Mucosa of descending colon (tissue), 3 donors: Measurements from ENCODE around the gene TTC39B. TPM values are rescaled to one million over a fixed set of nuclear protein-coding genes. Genes with fewer than 3 reads are reported as not detected.

Experiments used
- ATAC-seq: fragments of 200-7000 bp; cut with Tn5 transposase; one replicate; pipeline ENCODE4 v1.9.1; 2020; ENCODE audit warnings: mild to moderate bottlenecking, moderate library complexity
- DNase-seq, 3 donors: peaks; one replicate each; pipeline ENCODE4 v3.0.0-alpha.2; 2020
- H3K36me3 ChIP-seq: fragments of 200-600 bp; one replicate; pipeline ENCODE4 v1.8.0; 2021; ENCODE audit warnings: low read depth, mild to moderate bottlenecking
- H3K4me1 ChIP-seq: fragments of 200-600 bp; one replicate; pipeline ENCODE4 v1.8.0; 2021; ENCODE audit warnings: low read depth, mild to moderate bottlenecking
- H3K4me3 ChIP-seq: fragments of 200-600 bp; one replicate; pipeline ENCODE4 v1.8.0; 2021; ENCODE audit warnings: mild to moderate bottlenecking
- H3K9me3 ChIP-seq: fragments of 200-600 bp; one replicate; pipeline ENCODE4 v1.8.0; 2021; ENCODE audit warnings: mild to moderate bottlenecking
- intact Hi-C, 2 donors: fragments of 100-400 bp; cut with DNase I in 1 of 2; cut with micrococcal nuclease in 1 of 2; formaldehyde crosslinking; loops; one replicate each; pipeline versions ENCODE4 v1.11.0 to v1.11.1; 2022; cut with DNase I, micrococcal nuclease
- total RNA-seq, 3 donors: library from RNA; stranded (reverse); fragmentation: NEBNext Ultra II Directional in 2 of 3; extraction: Animal tissue kit (Norgen Biotek cat#: 25700) in 2 of 3; gene quantifications; one replicate each; pipeline versions ENCODE4 v1.2.1 to v1.2.4, GENCODE V29; 2021 to 2023
- TF ChIP-seq, protein P1 (sequence below): fragments of 200-600 bp; IDR thresholded peaks from one replicate; pipeline ENCODE4 v1.8.0; 2022; ENCODE audit warnings: antibody characterized with exemption, mild to moderate bottlenecking
- donor health status: DM: no; HTN: no; CAD: no; lungs with moderate emphysema.
- donor health status: DM: no; HTN: no; CAD: no.
- donor health status: DM: no; HTN: yes; CAD: no.

The TTC39B gene
- total RNA-seq, 3 donors from 2014 or later, result 36.9 to 48.0 (median 43.8) TPM

DNA sequence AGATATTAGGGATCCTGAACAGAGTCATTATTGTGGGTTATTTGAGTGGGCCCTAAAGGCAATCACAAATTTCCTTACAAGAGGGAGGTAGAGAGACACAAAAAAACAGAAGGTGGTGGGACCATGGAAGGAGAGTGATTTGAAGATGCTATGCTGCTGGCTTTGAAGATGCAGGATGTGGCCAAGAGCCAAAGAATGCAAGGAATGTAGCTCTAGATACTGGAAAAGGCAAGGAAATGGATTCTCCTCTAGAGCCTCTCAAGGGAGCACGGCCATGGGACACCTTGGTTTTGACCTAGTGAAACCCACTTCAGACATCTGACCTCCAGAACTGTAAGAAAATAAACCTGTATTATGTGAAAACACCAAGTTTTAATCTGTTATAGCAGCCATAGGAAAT, 53.8 kb downstream of the TTC39B start:
- Histone ChIP-seq H3K4me3 (no peak overlapping the region), H3K36me3 (no peaks in the 10 kb centered on the region), H3K9me3 (no peaks in the 10 kb centered on the region), H3K4me1 (peaks cover 3% of the 10 kb centered on the region)
- TF ChIP-seq, protein P1, sequence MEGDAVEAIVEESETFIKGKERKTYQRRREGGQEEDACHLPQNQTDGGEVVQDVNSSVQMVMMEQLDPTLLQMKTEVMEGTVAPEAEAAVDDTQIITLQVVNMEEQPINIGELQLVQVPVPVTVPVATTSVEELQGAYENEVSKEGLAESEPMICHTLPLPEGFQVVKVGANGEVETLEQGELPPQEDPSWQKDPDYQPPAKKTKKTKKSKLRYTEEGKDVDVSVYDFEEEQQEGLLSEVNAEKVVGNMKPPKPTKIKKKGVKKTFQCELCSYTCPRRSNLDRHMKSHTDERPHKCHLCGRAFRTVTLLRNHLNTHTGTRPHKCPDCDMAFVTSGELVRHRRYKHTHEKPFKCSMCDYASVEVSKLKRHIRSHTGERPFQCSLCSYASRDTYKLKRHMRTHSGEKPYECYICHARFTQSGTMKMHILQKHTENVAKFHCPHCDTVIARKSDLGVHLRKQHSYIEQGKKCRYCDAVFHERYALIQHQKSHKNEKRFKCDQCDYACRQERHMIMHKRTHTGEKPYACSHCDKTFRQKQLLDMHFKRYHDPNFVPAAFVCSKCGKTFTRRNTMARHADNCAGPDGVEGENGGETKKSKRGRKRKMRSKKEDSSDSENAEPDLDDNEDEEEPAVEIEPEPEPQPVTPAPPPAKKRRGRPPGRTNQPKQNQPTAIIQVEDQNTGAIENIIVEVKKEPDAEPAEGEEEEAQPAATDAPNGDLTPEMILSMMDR, result no peak
- ATAC-seq, result no peak
- intact Hi-C loops, result no loop called here
- no peak for DNase-seq

DNA sequence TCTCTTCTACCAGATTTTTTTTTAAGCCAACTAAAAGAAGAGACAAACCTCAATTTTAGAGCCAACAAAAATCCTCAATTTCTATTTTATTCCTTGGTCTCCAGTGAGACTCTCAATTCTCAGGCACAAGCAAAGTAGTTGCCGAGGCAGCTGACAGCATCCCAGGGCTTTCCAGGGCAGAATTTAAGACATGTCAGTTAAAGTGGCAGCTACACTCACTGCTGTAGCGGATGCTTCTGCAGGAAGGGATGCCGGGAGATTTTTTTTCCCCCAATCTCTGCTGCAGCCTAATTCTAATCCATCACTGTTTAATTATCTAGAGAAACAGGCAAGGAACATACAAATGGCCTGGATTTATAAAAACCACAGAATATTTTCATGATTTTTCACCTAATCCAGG, 57.0 kb downstream of the TTC39B start:
- TF ChIP-seq, protein P1, result no peak
- DNase-seq, result no peak
- ATAC-seq, result no peak
- no peaks in the 10 kb centered on the region for H3K9me3 ChIP-seq
- intact Hi-C loops, result no loop called here
- H3K4me3 ChIP-seq, result no peak overlapping the region
- H3K4me1 ChIP-seq, result peaks cover 3% of the 10 kb centered on the region
- no peaks in the 10 kb centered on the region for H3K36me3 ChIP-seq

DNA sequence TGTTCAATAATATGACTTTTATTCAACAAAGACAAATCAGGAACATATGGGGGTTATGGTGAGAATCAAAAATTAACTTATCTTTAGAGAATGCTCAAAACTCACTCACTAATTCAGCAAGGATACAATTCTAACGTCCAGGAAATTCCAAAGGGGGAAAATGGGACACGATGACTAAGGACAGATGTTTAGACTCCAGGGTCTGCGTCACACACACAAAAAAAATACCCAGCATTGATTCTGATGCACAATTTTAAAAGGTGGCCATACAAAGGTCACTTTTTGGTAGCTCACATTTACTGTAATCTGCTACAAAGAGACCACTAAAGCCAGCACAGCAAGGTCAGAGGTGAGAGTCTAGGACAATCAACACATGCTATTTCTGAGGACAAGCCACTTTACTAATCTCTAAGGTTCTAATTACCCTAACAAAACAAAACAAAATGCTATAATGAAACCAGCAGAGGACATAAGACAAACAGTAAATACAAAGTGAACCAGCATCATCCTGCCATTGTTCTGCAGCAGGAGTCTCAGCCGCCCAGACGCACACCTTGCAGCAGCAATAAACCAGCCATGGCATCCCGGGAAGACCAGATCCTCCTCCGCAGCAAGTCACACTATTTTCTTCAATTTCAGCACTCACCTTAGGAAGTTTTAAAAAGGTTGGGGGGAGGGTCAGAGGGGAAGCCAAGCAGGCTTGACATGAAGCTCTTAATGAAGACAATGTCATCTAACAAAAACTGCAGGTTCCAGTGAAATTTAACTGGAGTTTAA, 57.8 kb downstream of the TTC39B start:
- TF ChIP-seq, protein P1, result no peak
- Histone ChIP-seq H3K4me1 (peaks cover 3% of the 10 kb centered on the region), H3K4me3 (no peak overlapping the region), H3K36me3 (no peaks in the 10 kb centered on the region), H3K9me3 (no peaks in the 10 kb centered on the region)
- intact Hi-C loops, result no loop called here
- DNase-seq (no peak), ATAC-seq (no peak)

DNA sequence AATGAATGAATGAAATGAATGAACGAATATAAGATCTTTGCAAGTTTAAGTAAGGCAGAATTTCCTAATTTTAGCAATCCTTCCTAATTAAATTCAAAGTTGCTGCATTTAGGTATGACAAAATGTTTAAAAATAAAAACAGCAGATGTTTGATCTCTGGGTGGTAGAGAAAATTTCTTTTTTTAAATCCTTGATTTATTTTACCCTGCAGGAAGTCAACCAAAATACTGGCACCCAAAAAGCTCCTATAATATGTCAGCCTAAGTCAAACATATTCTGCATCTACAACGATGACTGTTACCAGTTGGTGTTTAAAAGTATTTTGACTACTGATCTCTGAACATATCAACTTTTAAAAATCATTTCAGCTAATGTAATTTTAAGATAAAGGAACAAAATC, 58.4 kb downstream of the TTC39B start:
- DNase-seq, result no peak
- TF ChIP-seq, protein P1, result no peak
- Histone ChIP-seq H3K36me3 (no peaks in the 10 kb centered on the region), H3K9me3 (no peaks in the 10 kb centered on the region), H3K4me1 (peaks cover 3% of the 10 kb centered on the region), H3K4me3 (no peak overlapping the region)
- intact Hi-C loops, result no loop called here
- ATAC-seq, result no peak

DNA sequence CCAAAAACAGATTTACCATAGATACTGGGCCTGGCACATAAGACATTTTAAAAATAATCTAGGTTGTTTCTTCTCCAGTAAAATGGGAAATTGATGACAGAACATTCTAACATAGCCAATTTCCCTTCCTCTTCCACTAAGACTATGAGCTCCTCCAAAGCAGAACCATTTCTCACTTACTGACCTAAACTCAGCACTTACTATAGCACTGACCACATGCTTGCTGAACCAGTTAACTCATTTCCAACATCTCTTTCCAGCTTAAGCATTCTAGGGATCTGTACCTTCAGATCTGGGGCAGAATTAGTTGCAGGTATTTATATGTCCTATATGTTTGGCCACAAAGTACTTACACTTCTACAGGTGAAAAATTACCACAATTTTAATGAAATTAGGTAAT, 58.9 kb downstream of the TTC39B start:
- Histone ChIP-seq H3K9me3 (no peaks in the 10 kb centered on the region), H3K36me3 (no peaks in the 10 kb centered on the region), H3K4me3 (no peak overlapping the region), H3K4me1 (no peaks in the 10 kb centered on the region)
- intact Hi-C loops, result no loop called here
- ATAC-seq, result no peak
- TF ChIP-seq, protein P1, result no peak
- no peak for DNase-seq

DNA sequence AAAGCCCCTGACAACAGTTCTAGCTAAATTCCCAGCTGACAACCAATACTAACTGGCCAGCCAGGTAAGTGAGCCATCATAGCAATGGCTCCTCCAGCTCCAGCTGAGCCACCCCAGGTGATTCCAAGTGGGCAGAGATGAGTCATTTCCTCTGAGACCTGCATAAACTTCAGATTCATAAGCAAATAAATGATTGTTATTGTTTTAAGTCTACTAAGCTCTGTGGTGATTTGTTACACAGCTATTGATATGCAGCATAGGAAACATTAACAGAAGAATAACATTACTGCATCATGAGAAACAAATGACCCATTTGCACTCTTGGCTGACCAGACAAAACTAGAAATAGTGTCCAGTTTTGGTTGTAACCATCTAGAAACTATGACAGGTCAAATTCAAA, 60.3 kb downstream of the TTC39B start:
- DNase-seq (no peak), ATAC-seq (no peak)
- H3K36me3 ChIP-seq, result no peaks in the 10 kb centered on the region
- no peaks in the 10 kb centered on the region for H3K4me1 ChIP-seq
- H3K9me3 ChIP-seq, result no peaks in the 10 kb centered on the region
- intact Hi-C loops, result no loop called here
- TF ChIP-seq, protein P1, result no peak
- H3K4me3 ChIP-seq, result no peak overlapping the region
